Measurements from ENCODE around the gene RBP3. TPM values are rescaled to one million over a fixed set of nuclear protein-coding genes. Genes with fewer than 3 reads are reported as not detected.

The RBP3 gene
- polyA plus RNA-seq, 1 donor from 2014 or later: not detected

GRCh38 chr10:47351899-47352815, 4.0 kb downstream of the RBP3 start:
- no peaks in the 10 kb centered on the region for H3F3A ChIP-seq (ENCODE audit: insufficient read depth, low read length, poor library complexity, severe bottlenecking)
- H3K27me3 ChIP-seq (ENCODE audit: insufficient read depth, low read depth, low read length): no peaks in the 10 kb centered on the region
- no peaks in the 10 kb centered on the region for H3K36me3 ChIP-seq (ENCODE audit: insufficient read depth, low read length)
- no peaks in the 10 kb centered on the region for H3K9me3 ChIP-seq (ENCODE audit: low read length)
- no peak overlapping the region for H3K4me3 ChIP-seq (ENCODE audit: low read length)
- no peaks in the 10 kb centered on the region for H4K20me1 ChIP-seq (ENCODE audit: insufficient read depth)
- no peak overlapping the region for H3K9ac ChIP-seq (ENCODE audit: low read length)
- H3K9me2 ChIP-seq (ENCODE audit: insufficient read depth, low read length): no peaks in the 10 kb centered on the region
- no peak overlapping the region for H2AFZ ChIP-seq (ENCODE audit: low read depth, low read length)
- H3K27ac ChIP-seq (ENCODE audit: low read length): no peak overlapping the region
- no peak overlapping the region for H3K4me2 ChIP-seq (ENCODE audit: low read length)
- TF ChIP-seq MXI1 (conservative IDR thresholded peaks at IDR 0.05; ENCODE audit: poor library complexity, severe bottlenecking) (no peak), EP300 (conservative IDR thresholded peaks at IDR 0.05; ENCODE audit: poor library complexity, severe bottlenecking) (no peak), EZH2 (IDR thresholded peaks at IDR 0.05; ENCODE audit: borderline replicate concordance, insufficient read depth, low read length, poor library complexity, severe bottlenecking) (no peak), TAF1 (IDR thresholded peaks at IDR 0.05; ENCODE audit: low read depth) (no peak), RAD21 (conservative IDR thresholded peaks at IDR 0.05) (no peak), POLR2AphosphoS5 (IDR thresholded peaks at IDR 0.05) (no peak)
- no peaks in the 10 kb centered on the region for H3K79me2 ChIP-seq (replicated peaks; ENCODE audit: insufficient read depth, low read length)

- H3K27me3 ChIP-seq (ENCODE audit: insufficient read depth, low read depth, low read length): no peaks in the 10 kb centered on the region
- H3K4me2 ChIP-seq (ENCODE audit: low read length): no peak overlapping the region
- H2AFZ ChIP-seq (ENCODE audit: low read depth, low read length): no peak overlapping the region
- H3K9me2 ChIP-seq (ENCODE audit: insufficient read depth, low read length): no peaks in the 10 kb centered on the region
- H4K20me1 ChIP-seq (ENCODE audit: insufficient read depth): no peaks in the 10 kb centered on the region
- no peaks in the 10 kb centered on the region for H3K9me3 ChIP-seq (ENCODE audit: low read length)
- H3K27ac ChIP-seq (ENCODE audit: low read length): no peak overlapping the region
- no peak overlapping the region for H3K4me3 ChIP-seq (ENCODE audit: low read length)
- H3F3A ChIP-seq (ENCODE audit: insufficient read depth, low read length, poor library complexity, severe bottlenecking): no peaks in the 10 kb centered on the region
- no peaks in the 10 kb centered on the region for H3K36me3 ChIP-seq (ENCODE audit: insufficient read depth, low read length)
- TF ChIP-seq REST (IDR thresholded peaks at IDR 0.05; ENCODE audit: borderline replicate concordance): no peak
- no peak for TF ChIP-seq RAD21 (conservative IDR thresholded peaks at IDR 0.05)
- TF ChIP-seq POLR2AphosphoS5 (IDR thresholded peaks at IDR 0.05): no peak
- TF ChIP-seq EZH2 (IDR thresholded peaks at IDR 0.05; ENCODE audit: borderline replicate concordance, insufficient read depth, low read length, poor library complexity, severe bottlenecking): no peak
- TF ChIP-seq EP300 (conservative IDR thresholded peaks at IDR 0.05; ENCODE audit: poor library complexity, severe bottlenecking): no peak
- no peak for TF ChIP-seq TAF1 (IDR thresholded peaks at IDR 0.05; ENCODE audit: low read depth)
- no peak for TF ChIP-seq SMC3 (conservative IDR thresholded peaks at IDR 0.05; ENCODE audit: poor library complexity)
- TF ChIP-seq CTCF (IDR thresholded peaks at IDR 0.05; ENCODE audit: poor library complexity, severe bottlenecking): no peak
- TF ChIP-seq MXI1 (conservative IDR thresholded peaks at IDR 0.05; ENCODE audit: poor library complexity, severe bottlenecking): no peak
- H3K9ac ChIP-seq (ENCODE audit: low read length): no peak overlapping the region
- H3K79me2 ChIP-seq (replicated peaks; ENCODE audit: insufficient read depth, low read length): no peaks in the 10 kb centered on the region
Measured at GRCh38 chr10:47353351-47353750, 5.2 kb downstream of the RBP3 start.

Measured in neural cell (in vitro differentiated cells).